M059J (cell line): ENCODE data around the gene PSMC3. TPM values are rescaled to one million over a fixed set of nuclear protein-coding genes. Genes with fewer than 3 reads are reported as not detected.

Source experiments
- DNase-seq: peaks from one replicate; pipeline ENCODE4 v3.0.0-alpha.2; 2012; ENCODE audit warnings: low read depth
- total RNA-seq: library from RNA; depleted of rRNA; stranded (reverse); fragments of >200 nt; shearing (Covaris generic); gene quantifications from 2 replicates; pipeline ENCODE4 v1.2.3, GENCODE V29; 2014; rRNA removed

PSMC3 gene
- total RNA-seq, 1 experiment from 2014 or later, result 294 TPM

DNA sequence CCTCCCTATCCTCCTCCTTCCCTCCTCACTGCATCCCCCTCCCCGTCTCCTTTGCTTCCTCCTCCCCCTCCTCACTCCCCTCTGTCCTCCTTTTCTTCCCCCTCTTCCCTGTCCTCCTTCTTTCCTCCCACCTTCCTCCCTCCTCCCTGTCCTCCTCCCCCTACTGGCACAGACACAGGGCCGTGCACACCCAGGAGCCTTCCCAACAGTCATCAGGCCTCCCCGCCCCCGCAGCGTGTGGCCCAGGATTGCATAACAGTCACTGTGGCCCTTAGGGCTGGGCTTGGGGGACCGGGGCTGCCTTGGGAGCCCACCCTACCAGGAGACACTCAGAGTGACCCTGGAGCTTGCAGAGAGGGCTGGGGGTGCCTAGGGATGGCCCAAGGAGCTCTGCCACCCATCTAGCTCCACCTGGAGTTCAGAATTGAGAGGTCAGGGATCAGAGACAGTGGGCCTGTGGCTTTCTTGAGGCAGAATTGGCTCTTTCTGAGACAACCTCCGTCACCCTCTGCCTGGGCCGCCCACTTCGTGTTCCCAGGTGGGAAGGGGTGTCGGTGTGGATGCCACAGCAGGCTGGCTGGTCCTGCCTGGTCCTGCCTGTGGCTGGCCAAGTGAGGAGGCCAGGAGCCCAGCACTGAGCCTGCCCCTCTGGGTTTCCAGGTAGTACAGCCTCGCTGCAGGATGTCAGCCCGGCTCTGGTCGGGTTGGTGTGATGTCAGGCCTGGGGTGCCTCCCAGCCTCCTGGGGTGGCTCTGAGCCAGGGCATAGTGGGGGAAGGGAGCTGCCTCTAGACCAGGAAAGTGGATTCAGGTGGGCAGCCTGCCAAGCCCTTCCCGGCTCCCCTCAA lies 49.5 kb downstream of the PSMC3 start:
- no peak for DNase-seq

GRCh38 chr11:47376107-47376524 lies 50.1 kb downstream of the PSMC3 start:
- DNase-seq, result no peak

GRCh38 chr11:47375546-47376085 lies 50.6 kb downstream of the PSMC3 start:
- DNase-seq, result no peak

GRCh38 chr11:47375020-47375419 lies 51.2 kb downstream of the PSMC3 start:
- no peak for DNase-seq

DNA sequence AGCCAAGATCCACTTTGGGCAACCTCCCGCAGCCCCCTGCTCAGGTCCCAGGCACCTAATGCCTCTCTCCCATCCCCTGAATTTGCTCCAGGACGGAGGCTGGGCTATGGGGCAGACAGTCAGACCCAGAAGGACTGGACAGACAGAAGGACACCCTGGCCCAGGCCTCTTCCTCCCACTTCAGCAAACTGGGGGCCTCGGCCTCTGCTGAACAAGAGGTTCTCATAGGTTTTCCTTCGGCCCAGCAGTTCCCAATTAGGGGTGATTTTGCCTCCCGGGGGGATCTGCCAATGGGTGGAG lies 51.6 kb downstream of the PSMC3 start:
- DNase-seq, result no peak

DNA sequence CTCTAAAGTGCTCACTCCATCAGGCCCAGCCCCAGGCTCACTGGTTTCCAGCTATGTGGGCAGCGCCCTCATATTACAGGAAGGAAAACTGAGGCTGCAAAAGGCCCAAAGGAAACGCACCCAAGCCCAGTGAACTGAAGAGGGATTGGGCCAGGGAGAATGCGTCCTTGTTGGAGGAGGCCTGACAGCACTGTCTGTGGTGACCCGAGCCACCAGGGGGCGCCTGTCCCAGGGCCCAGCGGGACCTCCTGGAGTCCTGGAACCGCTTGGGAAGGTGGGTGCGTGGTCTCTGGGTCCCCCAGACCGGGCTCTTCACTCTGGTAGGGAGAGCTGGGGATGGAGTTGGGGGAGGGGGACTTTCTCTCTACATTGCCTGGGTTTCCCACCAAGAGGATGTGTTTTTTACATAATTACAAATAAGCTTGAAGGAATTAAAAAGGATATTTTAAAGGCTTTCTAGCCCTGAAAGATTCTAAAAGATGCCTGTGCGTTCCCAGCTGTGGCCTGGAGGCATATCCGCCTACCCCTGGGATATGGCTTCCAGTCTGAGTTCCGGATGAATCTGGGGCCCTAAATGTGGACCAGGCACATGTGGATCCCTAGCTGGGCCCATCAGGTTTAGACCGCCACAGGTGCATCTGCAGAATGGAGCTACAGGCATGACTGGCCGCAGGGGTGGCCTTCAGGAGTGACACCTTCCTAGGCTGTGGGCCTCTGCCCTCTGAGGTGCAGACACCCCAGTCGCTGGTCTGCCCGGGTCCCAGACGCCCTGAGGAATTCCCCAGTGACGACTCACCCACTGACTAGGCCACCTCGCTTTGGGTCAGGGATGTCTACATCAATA lies 52.1 kb downstream of the PSMC3 start:
- DNase-seq, result peak; percentile 68

- no peak for DNase-seq
Observed at GRCh38 chr11:47372422-47372821, 53.8 kb downstream of the PSMC3 start.

DNA sequence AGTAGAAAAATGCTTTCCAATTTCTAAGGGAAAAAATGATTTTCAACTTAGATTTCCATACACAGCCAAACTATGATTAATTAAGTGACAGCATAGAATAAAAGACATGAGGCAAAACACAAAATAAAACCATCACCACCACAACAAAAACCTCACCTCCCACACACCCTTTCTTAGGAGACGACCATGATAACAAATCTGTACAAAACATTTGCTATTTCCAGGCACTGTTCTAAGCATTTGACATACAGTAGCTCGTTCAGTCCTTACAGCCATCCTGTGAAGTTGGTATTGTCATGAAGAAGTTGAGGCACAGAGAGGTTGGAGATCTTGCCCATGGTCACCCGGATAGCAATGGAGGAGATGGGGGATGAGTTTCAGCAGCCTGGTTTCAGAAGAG lies 56.6 kb downstream of the PSMC3 start:
- no peak for DNase-seq

Other genes with a start within 250 kb of the PSMC3 start
- 119 and 130 TPM in 2 replicates for gene ARFGAP2, start 249.6 kb downstream of the PSMC3 start, total RNA-seq
- gene PACSIN3, start 240.0 kb downstream of the PSMC3 start, total RNA-seq, result 13.3 and 15.8 TPM in 2 replicates
- gene DDB2, start 211.5 kb downstream of the PSMC3 start, total RNA-seq, result 21.2 and 23.2 TPM in 2 replicates
- gene ACP2, start 177.6 kb downstream of the PSMC3 start, total RNA-seq, result 74.4 and 98.8 TPM in 2 replicates
- 7.7 and 13.1 TPM in 2 replicates for gene NR1H3, start 168.4 kb downstream of the PSMC3 start, total RNA-seq
- gene MADD, start 156.3 kb downstream of the PSMC3 start, total RNA-seq, result 13.3 and 25.1 TPM in 2 replicates
- gene MYBPC3, start 73.7 kb downstream of the PSMC3 start, total RNA-seq, result not detected in 2 replicates
- not detected in 2 replicates for gene SPI1, start 47.9 kb downstream of the PSMC3 start, total RNA-seq
- gene SLC39A13, start 17.8 kb downstream of the PSMC3 start, total RNA-seq, result 23.2 and 43.9 TPM in 2 replicates
- gene RAPSN, start 22.7 kb upstream of the PSMC3 start, total RNA-seq, result not detected in 2 replicates
- 50.0 and 73.1 TPM in 2 replicates for gene CELF1, start 126.7 kb upstream of the PSMC3 start, total RNA-seq
- 183 and 234 TPM in 2 replicates for gene PTPMT1, start 139.2 kb upstream of the PSMC3 start, total RNA-seq
- gene KBTBD4, start 152.5 kb upstream of the PSMC3 start, total RNA-seq, result 26.0 and 35.4 TPM in 2 replicates
- gene NDUFS3, start 152.6 kb upstream of the PSMC3 start, total RNA-seq, result 85.7 and 108 TPM in 2 replicates
- not detected in 2 replicates for gene FAM180B, start 160.2 kb upstream of the PSMC3 start, total RNA-seq
- 0.10 TPM in 1 of 2 replicates, not detected in the other for gene C1QTNF4, start 168.0 kb upstream of the PSMC3 start, total RNA-seq
- 138 and 204 TPM in 2 replicates for gene MTCH2, start 216.1 kb upstream of the PSMC3 start, total RNA-seq